HG03060 (cell line): ENCODE measurements around the gene CSTA.

ENCODE experiments used
- ATAC-seq: cut with Tn5 transposase; IDR thresholded peaks from one replicate; pipeline ENCODE4 v1.9.1; 2021; ENCODE audit warnings: low read depth, moderate number of reproducible peaks; ENCODE audit not compliant: unreplicated experiment

CSTA gene

GRCh38 chr3:122366379-122366749 lies 41.3 kb downstream of the CSTA start:
- ATAC-seq = no peak

GRCh38 chr3:122374034-122374433 lies 49.0 kb downstream of the CSTA start:
- no peak for ATAC-seq

- no peak for ATAC-seq
Measured at GRCh38 chr3:122377975-122378374, 52.9 kb downstream of the CSTA start.

- no peak for ATAC-seq
Measured at GRCh38 chr3:122382888-122383666, 58.0 kb downstream of the CSTA start, which contains the start of gene MIX23. TSS of gene MIX23 (minus strand) at chr3:122383231. CDS start at chr3:122383224, 7 bp downstream.

- peak; percentile 77 for ATAC-seq
Measured at GRCh38 chr3:122383771-122384697, 59.0 kb downstream of the CSTA start, which contains the start of gene FAM162A. TSS of gene FAM162A (plus strand) at chr3:122384182. CDS start at chr3:122384266, 84 bp downstream.

GRCh38 chr3:122387709-122388108 lies 62.7 kb downstream of the CSTA start:
- no peak for ATAC-seq

- no peak for ATAC-seq
Measured at GRCh38 chr3:122389197-122389596, 64.1 kb downstream of the CSTA start.

GRCh38 chr3:122389892-122390291 lies 64.8 kb downstream of the CSTA start:
- ATAC-seq = no peak

- ATAC-seq = no peak
Measured at GRCh38 chr3:122390665-122391064, 65.6 kb downstream of the CSTA start.
